Naive thymus-derived CD8-positive, alpha-beta T cell (primary cell): Measurements from ENCODE around the gene BTN1A1. TPM values are rescaled to one million over a fixed set of nuclear protein-coding genes. Genes with fewer than 3 reads are reported as not detected.
"Not testable (repeated sequence)": the region's sequence is repeated elsewhere in the genome, so short reads cannot be mapped to it uniquely, and the experiment has no call there.

Experiments used
- ATAC-seq, 2 donors: fragments of 150-1000 bp; cut with Tn5 transposase in 1 of 2; sonication (Bioruptor Pico), chemical (Tn5 transposase) in 1 of 2; 1 replicate in 1 of 2; 2 replicates in 1 of 2; pipeline ENCODE4 v1.10.0; 2021; ENCODE audit warnings: mild to moderate bottlenecking in 2 of 2, moderate library complexity in 2 of 2
- POLR2A ChIA-PET: fragments of 350-600 bp; sonication (Branson Sonifier 250); formaldehyde crosslinking; loops from one replicate; lab custom pipeline; 2021; ENCODE audit warnings: antibody characterized with exemption; lab: Charles Lee
- DNase-seq, 10 donors: peaks; one replicate each; pipeline versions ENCODE4 v3.0.0 to v3.0.0-alpha.2; 2020 to 2022
- H3K27ac Mint-ChIP-seq, 10 donors: one replicate each; pipeline ENCODE4 v1.8.0; 2020 to 2022; ENCODE audit warnings: mild to moderate bottlenecking in 10 of 10, mixed read lengths in 10 of 10, moderate library complexity in 4 of 10, inconsistent platforms in 1 of 10
- H3K27me3 Mint-ChIP-seq, 5 donors: one replicate each; pipeline ENCODE4 v1.8.0; 2021 to 2022; ENCODE audit warnings: mixed read lengths in 5 of 5
- H3K36me3 Mint-ChIP-seq, 3 donors: one replicate each; pipeline ENCODE4 v1.8.0; 2020 to 2022; ENCODE audit warnings: mixed read lengths in 3 of 3, mild to moderate bottlenecking in 2 of 3, inconsistent platforms in 1 of 3
- H3K4me1 Mint-ChIP-seq, 4 donors: one replicate each; pipeline ENCODE4 v1.8.0; 2021 to 2022; ENCODE audit warnings: mixed read lengths in 4 of 4
- H3K4me3 Mint-ChIP-seq, 10 donors: one replicate each; pipeline ENCODE4 v1.8.0; 2020 to 2022; ENCODE audit warnings: mild to moderate bottlenecking in 10 of 10, mixed read lengths in 10 of 10, moderate library complexity in 6 of 10, inconsistent platforms in 1 of 10
- H3K9me3 Mint-ChIP-seq, 9 donors: one replicate each; pipeline ENCODE4 v1.8.0; 2020 to 2022; ENCODE audit warnings: mixed read lengths in 9 of 9, mild to moderate bottlenecking in 3 of 9, inconsistent platforms in 1 of 9, moderate library complexity in 1 of 9
- polyA plus RNA-seq, 3 donors: library from polyadenylated mRNA; unstranded; fragments of 300-500 nt; fragmentation: Illumina TruSeq; gene quantifications; one replicate each; pipeline ENCODE4 v1.2.3, GENCODE V29; 2021
- total RNA-seq, 8 experiments: library from RNA in 2 of 8; stranded (reverse) in 2 of 8; gene quantifications; one replicate each; pipeline ENCODE4 v1.2.3 and lab custom pipeline; 2021 to 2026

The BTN1A1 gene
- total and polyA plus RNA-seq, 5 experiments from 2014 or later = not detected

DNA sequence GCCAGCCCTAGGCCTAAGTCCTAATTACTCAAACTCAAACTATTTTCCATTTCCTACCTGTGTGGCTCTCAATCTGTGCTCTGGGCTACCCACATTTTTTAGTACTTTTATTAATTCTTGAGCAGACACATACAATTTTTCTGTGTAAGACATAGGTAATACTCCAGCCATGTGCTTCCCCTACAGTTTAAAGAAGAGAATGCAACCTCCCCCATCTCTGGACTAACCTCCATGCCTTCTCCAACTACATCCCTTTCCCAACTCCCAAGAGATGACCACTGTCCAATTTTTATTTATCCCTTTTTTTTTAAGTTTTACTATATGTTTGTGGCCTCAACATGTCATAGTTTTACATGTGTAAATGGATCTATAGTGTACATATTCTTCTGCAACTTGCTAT, 43.9 kb downstream of the BTN1A1 start:
- no peaks in the 10 kb centered on the region for H3K9me3 Mint-ChIP-seq
- H3K27me3 Mint-ChIP-seq = no peaks in the 10 kb centered on the region
- H3K4me3 Mint-ChIP-seq = no peak overlapping the region
- ATAC-seq (peak; percentile 74 to 78), DNase-seq (peak in 1 of 10 donors; percentile 22)
- peaks cover 0 to 62% (median 2%) of the 10 kb centered on the region in 3 donors for H3K36me3 Mint-ChIP-seq
- POLR2A ChIA-PET = interaction anchor here (0.7 kb wide), 1 partner anchor 21 kb away, joined by 5 read pairs; no protein-coding TSS in a partner anchor
- H3K27ac Mint-ChIP-seq = peak overlapping the region in 4 of 10 donors; percentile 1 to 75 (median 31)
- H3K4me1 Mint-ChIP-seq = peaks cover 13 to 43% (median 42%) of the 10 kb centered on the region in 4 donors

DNA sequence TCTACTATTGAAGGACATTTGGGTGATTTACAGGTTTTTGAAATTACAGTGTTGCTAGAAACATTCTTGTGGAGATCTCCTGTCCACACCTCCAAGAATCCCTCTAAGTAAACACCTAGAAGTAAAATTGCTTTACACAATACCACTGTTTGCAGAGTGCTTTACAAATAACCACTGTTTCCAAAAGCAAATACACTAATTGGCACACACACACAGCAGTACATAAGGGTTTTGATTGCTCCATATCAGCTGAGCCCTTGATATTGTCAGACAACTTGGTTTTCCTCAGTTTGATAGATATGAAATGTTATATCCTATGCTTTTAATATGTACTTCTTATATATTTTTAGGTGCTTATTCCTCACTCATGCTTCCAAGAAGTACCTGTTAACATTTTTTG, 44.4 kb downstream of the BTN1A1 start:
- ATAC-seq (no peak), DNase-seq (no peak)
- Mint-ChIP-seq H3K4me1 (peaks cover 13 to 39% (median 37%) of the 10 kb centered on the region in 4 donors), H3K36me3 (peaks cover 0 to 62% (median 2%) of the 10 kb centered on the region in 3 donors), H3K9me3 (no peaks in the 10 kb centered on the region), H3K4me3 (no peak overlapping the region), H3K27me3 (no peaks in the 10 kb centered on the region), H3K27ac (peak overlapping the region in 1 of 10 donors; percentile 75)
- POLR2A ChIA-PET = no interaction called here

DNA sequence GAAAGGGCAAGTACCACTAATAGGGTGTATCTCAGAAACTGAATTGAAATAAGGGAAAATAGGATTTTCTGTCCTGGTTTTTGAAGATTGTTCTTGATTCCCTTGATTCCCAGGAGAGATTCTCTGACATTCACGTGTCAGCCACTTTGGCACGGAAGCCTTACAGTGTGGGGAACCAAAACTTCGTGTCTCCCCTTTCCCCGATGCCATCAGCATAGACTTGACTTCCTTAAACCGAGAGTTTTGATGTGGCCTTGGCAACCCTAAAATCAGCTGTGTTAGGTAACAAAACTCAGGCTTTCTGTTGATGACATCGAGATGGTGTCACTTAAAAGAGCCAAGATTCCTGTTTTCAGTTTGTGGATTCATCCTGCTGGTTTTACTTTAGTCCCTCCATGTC, 45.5 kb downstream of the BTN1A1 start:
- DNase-seq (no peak), ATAC-seq (no peak)
- no peak overlapping the region for H3K4me3 Mint-ChIP-seq
- no peaks in the 10 kb centered on the region for H3K27me3 Mint-ChIP-seq
- POLR2A ChIA-PET = interaction anchor here (1.0 kb wide), 1 partner anchor 8 kb away, joined by 4 read pairs; no protein-coding TSS in a partner anchor
- H3K36me3 Mint-ChIP-seq = peaks cover 0 to 55% (median 2%) of the 10 kb centered on the region in 3 donors
- H3K4me1 Mint-ChIP-seq = peaks cover 12 to 36% (median 33%) of the 10 kb centered on the region in 4 donors
- no peaks in the 10 kb centered on the region for H3K9me3 Mint-ChIP-seq
- H3K27ac Mint-ChIP-seq = peak overlapping the region in 1 of 10 donors; percentile 42

DNA sequence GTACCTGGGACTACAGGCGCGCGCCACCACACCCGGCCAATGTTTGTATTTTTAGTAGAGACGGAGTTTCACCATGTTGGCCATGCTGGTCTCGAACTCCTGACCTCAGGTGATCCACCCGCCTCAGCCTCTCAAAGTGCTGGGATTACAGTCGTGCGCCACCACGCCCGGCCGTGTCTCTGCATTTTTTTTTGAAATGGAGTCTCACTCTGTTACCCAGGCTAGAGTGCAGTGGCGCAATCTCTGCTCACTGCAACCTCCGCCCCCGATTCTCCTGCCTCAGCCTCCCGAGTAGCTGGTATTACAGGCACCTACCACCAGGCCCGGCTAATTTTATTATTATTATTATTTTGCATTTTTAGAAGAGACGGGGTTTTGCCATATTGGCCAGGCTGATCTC, 47.3 kb downstream of the BTN1A1 start:
- not testable (repeated sequence) for H3K9me3 Mint-ChIP-seq, DNase-seq, H3K4me3 Mint-ChIP-seq, H3K27me3 Mint-ChIP-seq, ATAC-seq
- Mint-ChIP-seq H3K36me3 (peaks cover 0 to 41% (median 2%) of the 10 kb centered on the region in 3 donors), H3K4me1 (peaks cover 11 to 28% (median 23%) of the 10 kb centered on the region in 4 donors), H3K27ac (peak overlapping the region in 1 of 10 donors; percentile 27)
- POLR2A ChIA-PET = interaction anchor here (1.0 kb wide), 1 partner anchor 10 kb away, joined by 7 read pairs; the partner anchor contains the start of gene HMGN4

DNA sequence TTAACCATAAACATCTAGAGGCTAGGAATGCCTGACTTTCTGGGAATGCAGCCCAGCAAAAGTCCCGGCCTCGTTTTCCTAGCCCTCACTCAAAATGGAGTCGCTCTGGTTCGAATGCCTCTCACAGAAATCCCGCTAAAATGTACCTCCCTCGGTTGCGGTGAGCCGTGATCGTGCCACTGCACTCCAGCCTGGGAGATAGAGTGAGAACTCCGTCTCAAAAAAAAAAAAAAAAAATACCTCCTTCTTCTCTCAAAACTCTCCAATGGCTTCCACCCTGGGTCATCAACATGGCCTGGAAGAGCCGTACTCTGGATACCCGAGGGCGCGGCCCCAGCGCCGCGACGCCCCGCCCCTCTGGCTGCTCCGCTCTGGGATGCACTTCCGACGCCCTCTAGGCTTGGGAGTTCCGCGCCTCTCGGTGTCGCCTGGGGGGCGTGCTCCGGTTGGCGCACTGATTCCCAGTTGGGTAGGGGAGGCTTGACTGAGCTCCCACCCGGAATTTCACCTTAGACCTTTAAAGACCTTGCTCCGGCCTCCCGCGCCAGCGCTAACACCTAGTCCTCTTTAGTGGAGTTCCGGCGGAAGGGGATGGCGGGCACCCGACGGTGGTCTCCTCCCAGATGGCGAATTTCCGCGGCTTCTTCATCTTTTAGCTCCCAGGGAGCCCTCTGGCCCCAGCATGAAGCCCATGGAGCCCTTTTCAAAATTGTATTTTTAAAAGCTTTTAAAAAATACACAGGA, 50.3 kb downstream of the BTN1A1 start:
- Mint-ChIP-seq H3K27ac (peak overlapping the region in 9 of 10 donors; percentile 34 to 89 (median 82)), H3K36me3 (peaks cover 0 to 19% (median 2%) of the 10 kb centered on the region in 3 donors), H3K27me3 (peaks cover 0 to 2% (median 0%) of the 10 kb centered on the region in 5 donors), H3K4me3 (peak overlapping the region in 9 of 10 donors; percentile 89 to 95 (median 92)), H3K4me1 (peaks cover 10 to 18% (median 11%) of the 10 kb centered on the region in 4 donors), H3K9me3 (peaks cover 0 to under 1% (median 0%) of the 10 kb centered on the region in 9 donors)
- peak in 5 of 10 donors; percentile 26 to 57 (median 41) for DNase-seq
- peak; percentile 11 to 38 for ATAC-seq
- POLR2A ChIA-PET = interaction anchor here (1.1 to 5.5 kb wide), 4 partner anchors 8 to 76 kb away, joined by 4 to 82 read pairs (median 6); partner anchors contain the start of gene HMGN4

DNA sequence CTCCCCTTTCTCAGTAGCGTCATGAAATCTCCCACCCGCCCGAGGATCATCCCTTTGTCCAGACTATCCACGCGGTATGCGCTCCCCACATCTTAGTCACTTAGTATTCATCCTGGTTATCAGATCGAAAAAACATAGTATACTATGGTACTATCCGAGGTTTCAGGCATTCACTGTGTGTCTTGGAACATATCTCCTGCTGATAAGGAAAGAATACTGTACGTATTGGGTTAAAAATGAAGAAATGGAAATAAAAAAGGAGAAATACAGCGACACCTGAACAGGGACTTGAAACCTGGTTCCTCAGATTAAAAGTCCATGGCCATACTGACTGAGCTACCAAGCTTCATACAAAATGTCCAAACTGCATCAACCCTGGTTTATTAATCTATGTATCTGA, 52.1 kb downstream of the BTN1A1 start:
- POLR2A ChIA-PET = interaction anchor here (0.7 to 5.5 kb wide), 6 partner anchors 11 to 354 kb away, joined by 3 to 82 read pairs (median 7); partner anchors contain the start of gene HMGN4
- DNase-seq = no peak
- peaks cover 11 to 26% (median 19%) of the 10 kb centered on the region in 4 donors for H3K4me1 Mint-ChIP-seq
- peaks cover 0 to 2% (median 0%) of the 10 kb centered on the region in 9 donors for H3K9me3 Mint-ChIP-seq
- no peak for ATAC-seq
- H3K36me3 Mint-ChIP-seq = peaks cover 0 to 2% (median 0%) of the 10 kb centered on the region in 3 donors
- H3K27ac Mint-ChIP-seq = no peak overlapping the region
- H3K27me3 Mint-ChIP-seq = peaks cover 0 to 2% (median 0%) of the 10 kb centered on the region in 5 donors
- no peak overlapping the region for H3K4me3 Mint-ChIP-seq

DNA sequence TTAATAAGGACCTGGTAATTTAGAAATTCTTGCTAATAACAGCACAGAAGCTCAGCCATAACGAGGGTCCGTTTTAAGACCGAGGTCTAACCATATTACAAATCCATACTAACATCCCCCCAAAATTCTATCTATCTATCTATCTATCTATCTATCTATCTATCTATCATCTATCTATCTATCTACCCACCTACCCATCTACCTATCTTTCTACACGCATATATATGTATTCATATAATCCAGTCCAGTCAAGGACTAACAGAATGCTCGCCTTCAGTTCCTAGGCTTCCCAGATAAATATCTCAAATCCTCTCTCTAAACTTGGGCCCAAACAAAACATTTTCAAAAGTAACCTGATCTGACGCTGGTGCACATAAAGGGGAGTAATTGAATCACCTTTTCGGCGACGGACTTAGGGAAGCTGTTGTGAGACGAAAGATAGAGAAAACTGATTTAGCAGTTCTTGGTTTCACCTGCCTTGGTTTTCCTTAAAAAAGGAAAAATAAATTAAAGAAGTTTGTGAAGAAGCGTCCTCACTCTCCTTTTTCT, 52.6 kb downstream of the BTN1A1 start:
- H3K36me3 Mint-ChIP-seq = peaks cover 0 to 2% (median 0%) of the 10 kb centered on the region in 3 donors
- H3K9me3 Mint-ChIP-seq = peaks cover 0 to 2% (median 0%) of the 10 kb centered on the region in 9 donors
- H3K4me3 Mint-ChIP-seq = no peak overlapping the region
- no peak overlapping the region for H3K27ac Mint-ChIP-seq
- DNase-seq (no peak), ATAC-seq (no peak)
- peaks cover 0 to 2% (median 0%) of the 10 kb centered on the region in 5 donors for H3K27me3 Mint-ChIP-seq
- POLR2A ChIA-PET = interaction anchor here (0.8 to 5.5 kb wide), 11 partner anchors 11 to 354 kb away, joined by 3 to 82 read pairs (median 10); partner anchors contain the start of gene HMGN4
- H3K4me1 Mint-ChIP-seq = peaks cover 11 to 26% (median 19%) of the 10 kb centered on the region in 4 donors

DNA sequence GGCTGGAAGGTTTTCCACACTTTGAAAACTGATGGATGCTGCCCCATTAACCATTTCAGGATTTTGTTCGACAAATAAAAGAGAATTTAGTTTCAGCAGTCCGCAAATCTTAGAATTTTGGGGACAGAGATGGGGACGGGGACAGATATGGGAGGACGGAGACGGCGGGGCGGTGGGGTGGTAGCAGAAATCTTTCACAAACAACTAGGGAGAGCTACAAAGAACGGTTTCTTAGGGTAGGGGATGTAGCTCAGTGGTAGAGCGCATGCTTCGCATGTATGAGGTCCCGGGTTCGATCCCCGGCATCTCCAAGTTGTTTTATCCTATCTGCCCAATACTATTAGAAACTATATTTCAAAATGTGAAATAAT, 53.1 kb downstream of the BTN1A1 start:
- Mint-ChIP-seq H3K36me3 (peaks cover 0 to 2% (median 0%) of the 10 kb centered on the region in 3 donors), H3K4me1 (peaks cover 11 to 26% (median 19%) of the 10 kb centered on the region in 4 donors), H3K27me3 (peaks cover 0 to 2% (median 0%) of the 10 kb centered on the region in 5 donors), H3K27ac (no peak overlapping the region), H3K9me3 (peaks cover 0 to 2% (median 0%) of the 10 kb centered on the region in 9 donors), H3K4me3 (no peak overlapping the region)
- ATAC-seq (peak; percentile 48 to 63), DNase-seq (peak; percentile 49 to 88 (median 75))
- POLR2A ChIA-PET = interaction anchor here (0.9 to 5.5 kb wide), 13 partner anchors 8 to 355 kb away, joined by 3 to 82 read pairs (median 10); partner anchors contain the start of gene HMGN4

DNA sequence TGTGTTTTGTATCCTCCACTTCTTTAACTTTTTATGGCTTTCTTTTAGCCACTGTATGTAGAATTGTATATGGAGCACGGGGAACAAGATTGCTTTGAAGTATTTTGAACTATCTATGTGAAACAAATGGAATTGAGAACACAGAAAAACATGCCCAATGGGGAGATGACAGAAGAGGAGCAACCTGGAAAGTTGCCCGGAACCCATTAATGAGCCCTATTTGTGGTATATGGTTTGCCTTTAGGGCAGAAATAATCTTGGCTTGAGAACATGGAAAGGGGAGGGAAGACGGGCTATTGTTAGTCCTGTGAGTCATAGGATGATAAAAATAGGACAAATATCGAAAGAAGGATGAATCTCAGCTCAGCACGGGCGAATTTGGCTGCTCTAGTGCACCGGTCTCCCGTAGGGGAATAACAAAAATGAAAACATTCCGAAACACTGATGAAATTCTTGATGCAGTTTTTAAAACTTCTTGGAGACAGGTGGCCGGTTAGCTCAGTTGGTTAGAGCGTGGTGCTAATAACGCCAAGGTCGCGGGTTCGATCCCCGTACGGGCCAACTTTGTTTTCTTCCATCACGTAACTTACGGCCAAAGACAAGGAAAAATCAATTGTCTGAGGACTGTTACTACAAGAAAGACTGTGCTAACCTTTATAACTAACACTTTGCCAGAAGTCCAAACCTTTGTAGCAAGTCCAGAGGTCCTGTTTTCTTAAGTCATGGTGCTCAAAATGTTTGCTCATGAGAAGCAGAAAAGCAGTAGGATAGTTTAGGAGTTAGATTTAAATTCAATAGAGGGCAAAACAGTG, 53.7 kb downstream of the BTN1A1 start:
- peak; percentile 49 to 93 (median 77) for DNase-seq
- Mint-ChIP-seq H3K27ac (peak overlapping the region in 1 of 10 donors; percentile 17), H3K36me3 (peaks cover 0 to 2% (median 0%) of the 10 kb centered on the region in 3 donors), H3K4me3 (no peak overlapping the region), H3K9me3 (peaks cover 0 to 2% (median 0%) of the 10 kb centered on the region in 9 donors), H3K4me1 (peaks cover 11 to 26% (median 19%) of the 10 kb centered on the region in 4 donors), H3K27me3 (peaks cover 0 to 2% (median 0%) of the 10 kb centered on the region in 5 donors)
- peak; percentile 42 to 52 for ATAC-seq
- POLR2A ChIA-PET = interaction anchor here (0.6 to 5.5 kb wide), 15 partner anchors 9 to 380 kb away, joined by 3 to 82 read pairs (median 9); partner anchors contain the start of gene HMGN4

DNA sequence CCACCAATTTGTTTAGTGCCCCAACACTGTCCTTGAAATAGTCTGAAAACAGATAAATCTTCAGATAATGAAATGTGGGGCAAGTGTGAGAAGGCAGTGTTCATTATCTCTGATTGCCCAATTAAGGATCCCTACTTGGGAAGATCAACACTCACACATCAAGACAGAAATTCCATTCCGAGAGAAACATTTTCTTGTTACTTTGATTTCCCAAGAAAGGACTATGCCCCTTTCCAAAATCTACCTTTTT, 54.3 kb downstream of the BTN1A1 start:
- Mint-ChIP-seq H3K4me3 (no peak overlapping the region), H3K36me3 (peaks cover 0 to 2% (median 0%) of the 10 kb centered on the region in 3 donors), H3K27ac (peak overlapping the region in 1 of 10 donors; percentile 17), H3K27me3 (peaks cover 0 to 2% (median 0%) of the 10 kb centered on the region in 5 donors), H3K9me3 (peaks cover 0 to 2% (median 0%) of the 10 kb centered on the region in 9 donors), H3K4me1 (peaks cover 11 to 26% (median 19%) of the 10 kb centered on the region in 4 donors)
- ATAC-seq (peak in 1 of 2 donors; percentile 15), DNase-seq (peak in 1 of 10 donors; percentile 40)
- POLR2A ChIA-PET = interaction anchor here (0.6 to 5.5 kb wide), 15 partner anchors 9 to 382 kb away, joined by 3 to 82 read pairs (median 9); partner anchors contain the start of gene HMGN4

DNA sequence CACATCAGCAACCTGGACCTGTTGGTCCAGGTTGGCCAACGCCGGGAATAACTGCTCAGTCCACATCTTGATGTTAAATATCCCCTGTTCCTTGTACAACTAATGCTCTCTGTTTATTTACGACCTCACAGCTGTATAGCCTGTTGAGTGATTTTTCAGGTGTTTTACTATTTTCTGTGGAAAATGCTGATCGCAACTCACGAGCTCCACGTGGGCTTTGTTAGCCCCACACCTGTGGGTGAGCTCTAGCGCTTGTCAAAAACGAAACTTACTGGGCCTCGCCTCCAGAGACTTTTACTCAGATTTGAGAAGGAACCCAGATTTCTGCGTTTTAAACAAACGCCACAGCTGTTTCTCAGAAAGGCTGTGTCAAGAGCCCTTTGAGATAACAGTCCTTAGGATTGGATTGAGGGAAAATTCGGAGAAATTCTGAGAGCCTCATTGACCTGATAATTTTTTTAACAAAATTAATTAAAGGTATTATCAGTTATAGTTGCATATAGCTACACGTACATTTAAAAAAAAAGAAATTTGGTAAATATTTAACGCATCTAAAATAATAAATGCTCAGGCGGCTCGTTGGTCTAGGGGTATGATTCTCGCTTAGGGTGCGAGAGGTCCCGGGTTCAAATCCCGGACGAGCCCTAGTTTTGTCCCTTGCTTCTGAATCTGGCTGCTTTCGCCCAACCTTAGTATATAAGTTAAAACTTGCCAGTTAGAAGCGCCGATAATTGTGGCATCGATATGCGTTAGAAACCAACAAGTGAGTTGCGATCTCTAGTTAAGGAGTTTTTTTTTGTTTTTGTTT, 54.8 kb downstream of the BTN1A1 start:
- peak; percentile 57 to 66 for ATAC-seq
- POLR2A ChIA-PET = interaction anchor here (0.7 to 5.5 kb wide), 11 partner anchors 9 to 382 kb away, joined by 3 to 82 read pairs (median 9); partner anchors contain the start of gene HMGN4
- peaks cover 0 to 2% (median 0%) of the 10 kb centered on the region in 9 donors for H3K9me3 Mint-ChIP-seq
- H3K27me3 Mint-ChIP-seq = peaks cover 0 to 2% (median 0%) of the 10 kb centered on the region in 5 donors
- DNase-seq = peak in 9 of 10 donors; percentile 27 to 82 (median 68)
- peaks cover 11 to 24% (median 19%) of the 10 kb centered on the region in 4 donors for H3K4me1 Mint-ChIP-seq
- H3K36me3 Mint-ChIP-seq = peaks cover 0 to 2% (median 0%) of the 10 kb centered on the region in 3 donors
- H3K27ac Mint-ChIP-seq = peak overlapping the region in 7 of 10 donors; percentile 17 to 88 (median 38)
- peak overlapping the region in 6 of 10 donors; percentile 1 to 66 (median 52) for H3K4me3 Mint-ChIP-seq
